Measurements from ENCODE around the gene MINDY4.
A peak's percentile ranks its signal among the peaks of the same experiment; 100 is the strongest.

The MINDY4 gene

DNA sequence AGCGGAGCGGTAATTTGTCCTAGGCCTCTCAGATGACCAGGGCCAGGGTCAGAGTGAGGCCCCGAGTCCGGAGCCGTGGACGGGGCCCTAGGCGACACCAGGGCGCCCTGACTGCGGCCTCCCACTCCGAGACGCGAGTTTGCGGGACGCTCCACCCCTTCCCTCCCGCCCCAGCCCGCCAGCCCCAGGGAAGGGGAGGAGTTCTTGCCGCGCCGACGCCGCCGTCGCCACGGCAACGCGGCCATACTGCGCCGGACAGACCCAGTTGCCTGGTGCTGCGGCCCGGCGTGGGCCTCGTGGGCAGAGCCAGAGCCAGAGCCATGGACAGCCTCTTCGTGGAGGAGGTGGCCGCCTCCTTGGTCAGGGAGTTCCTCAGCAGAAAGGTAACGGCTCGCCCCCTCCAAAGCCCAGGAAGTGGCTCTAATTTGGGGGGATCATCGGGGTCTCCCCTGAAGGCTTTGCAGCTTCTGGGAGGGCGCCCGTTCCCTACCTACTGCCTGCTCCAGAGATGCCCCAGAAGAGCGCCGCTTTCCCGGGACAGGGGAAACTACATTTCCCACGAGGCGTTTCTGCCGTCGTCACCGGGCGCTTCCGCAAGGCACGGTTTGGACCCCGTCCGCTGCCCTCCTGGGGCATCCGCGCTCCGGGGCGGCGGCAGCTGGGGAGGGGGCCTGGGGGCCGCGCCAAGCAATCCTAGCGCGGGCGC, at the start of gene MINDY4:
MINDY4 (plus strand) TSS at position 244 of the 706 bp plus-strand sequence; CDS start at position 321, 77 bp downstream.
- DNase-seq, result peak; percentile 73

GRCh38 chr7:30722187-30722586, 49.0 kb upstream of the MINDY4 start:
- no peak for DNase-seq

DNA sequence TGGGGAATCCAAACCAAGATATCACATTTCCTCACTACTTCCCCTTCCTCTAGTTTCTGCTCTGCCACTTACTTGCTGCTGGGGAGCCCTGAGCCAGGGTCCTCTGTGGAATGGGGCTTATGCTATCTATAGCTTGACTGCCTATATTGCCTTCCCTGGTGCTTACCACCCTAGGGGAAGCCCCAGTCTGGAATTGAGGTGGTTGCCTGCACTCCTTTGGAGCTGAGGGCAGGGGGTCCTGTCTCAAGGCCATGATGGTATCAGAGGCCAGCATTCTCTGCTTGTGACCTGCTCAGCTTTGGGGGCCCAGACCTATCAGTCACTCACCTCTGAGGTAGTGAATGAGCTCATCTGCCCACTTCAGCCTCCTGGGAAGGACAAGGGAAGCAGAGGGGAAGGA, 48.5 kb upstream of the MINDY4 start:
- DNase-seq, result no peak

DNA sequence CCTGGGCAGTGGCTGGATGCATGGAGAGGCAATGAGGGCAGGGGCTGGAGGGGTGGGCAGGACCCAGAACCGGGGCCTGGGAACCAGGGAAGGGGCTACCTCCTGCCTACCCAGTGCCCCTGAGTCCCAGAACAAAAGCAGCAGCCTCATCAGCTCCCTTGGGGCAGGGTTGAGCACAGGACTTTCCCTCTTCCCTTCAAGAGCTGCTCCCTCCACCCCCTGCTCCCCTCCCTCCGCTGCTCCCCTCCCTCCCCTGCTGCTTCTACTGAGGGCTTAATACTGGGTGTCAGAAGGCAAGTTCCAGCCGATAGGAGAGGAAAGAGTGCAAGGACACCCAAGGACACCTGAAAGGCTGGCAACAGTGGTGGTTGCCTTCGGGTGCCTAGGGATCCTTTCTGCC, 47.4 kb upstream of the MINDY4 start:
- DNase-seq, result no peak

- no peak for DNase-seq
Measured at GRCh38 chr7:30726296-30727006, 44.8 kb upstream of the MINDY4 start.

DNA sequence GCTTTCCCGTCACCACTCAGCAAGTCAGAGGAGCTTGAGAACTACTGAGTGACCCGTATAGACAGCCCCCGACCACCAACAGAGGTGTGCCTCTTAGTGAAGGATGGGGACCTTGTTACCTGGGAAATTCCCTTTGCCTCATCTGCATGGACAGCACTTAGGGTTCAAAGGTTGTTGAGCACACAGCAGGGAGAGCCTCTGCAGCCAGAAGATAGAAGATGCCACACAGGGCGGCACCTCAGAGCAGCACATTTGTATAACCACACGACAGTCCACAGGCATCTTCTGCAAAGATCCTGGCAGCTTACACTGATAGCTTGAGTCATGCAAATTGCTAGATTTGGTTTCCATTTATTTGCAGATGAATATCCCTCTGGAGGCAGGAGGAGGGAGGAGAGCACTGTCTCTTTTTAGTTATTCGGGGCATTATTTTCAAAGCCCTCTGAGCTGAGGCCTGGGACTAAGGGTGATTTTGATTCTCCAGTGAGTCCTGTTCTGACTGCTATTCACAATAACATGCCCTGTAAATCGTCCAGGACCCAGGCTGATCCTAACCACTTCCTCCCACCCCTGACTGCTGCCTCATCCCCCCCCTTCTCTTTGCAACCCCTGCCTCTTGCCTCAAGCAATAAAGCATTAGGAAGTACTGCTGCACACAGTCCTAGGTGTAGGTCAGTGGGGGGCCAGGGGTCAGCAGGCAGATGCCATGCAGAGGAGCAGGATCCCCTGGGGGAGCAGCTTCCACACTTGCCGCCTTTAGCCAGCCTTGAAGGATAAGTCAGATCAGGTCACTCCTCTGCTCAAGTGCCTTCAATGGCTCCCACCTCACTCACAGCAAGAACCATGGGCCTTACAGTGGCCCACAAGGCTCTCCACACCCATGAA, 43.9 kb upstream of the MINDY4 start:
- peak; percentile 43 for DNase-seq

DNA sequence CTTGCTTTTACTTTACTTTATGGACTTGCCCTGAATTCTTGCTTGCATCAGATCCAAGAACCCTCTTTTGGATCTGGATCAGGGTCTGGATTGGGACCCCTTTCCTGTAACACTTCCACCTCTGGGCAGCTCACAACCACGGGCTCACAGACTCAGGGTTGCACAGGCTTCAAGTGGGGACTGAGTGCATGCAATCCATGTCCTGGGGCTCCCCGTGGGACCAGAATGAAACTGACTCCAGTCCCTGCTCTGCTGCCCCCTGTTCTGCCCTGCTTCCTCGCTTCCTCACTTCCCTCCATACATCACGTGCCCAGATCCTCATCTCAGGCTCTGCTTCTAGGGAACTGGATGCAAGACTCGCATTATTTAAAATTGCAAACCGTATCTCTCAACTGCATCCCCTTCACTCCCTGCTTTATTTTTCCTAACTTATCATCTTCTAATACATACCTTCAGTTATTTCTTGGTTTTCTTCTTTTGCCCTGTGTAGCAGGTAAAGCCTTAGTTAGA, 42.6 kb upstream of the MINDY4 start:
- no peak for DNase-seq

DNA sequence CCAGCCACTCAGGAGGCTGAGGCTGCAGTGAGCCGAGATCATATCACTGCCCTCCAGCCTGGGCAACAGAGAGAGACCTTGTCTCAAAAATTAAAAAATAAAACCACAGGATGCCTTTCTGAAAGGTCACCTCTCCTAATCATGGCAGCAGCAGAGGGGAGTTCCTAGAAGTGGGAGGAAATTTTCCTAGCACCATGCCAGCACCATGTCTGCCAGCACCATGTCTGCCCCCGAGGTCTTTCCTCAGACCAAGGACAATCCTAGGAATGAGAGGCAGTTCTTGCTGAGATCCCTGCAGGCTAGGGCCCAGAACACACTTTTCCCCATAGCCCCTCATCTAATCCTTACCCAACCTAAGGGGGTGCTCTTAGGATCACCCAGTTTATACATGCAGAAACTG, 41.6 kb upstream of the MINDY4 start:
- DNase-seq, result no peak

GRCh38 chr7:30730097-30730496, 41.1 kb upstream of the MINDY4 start:
- no peak for DNase-seq

DNA sequence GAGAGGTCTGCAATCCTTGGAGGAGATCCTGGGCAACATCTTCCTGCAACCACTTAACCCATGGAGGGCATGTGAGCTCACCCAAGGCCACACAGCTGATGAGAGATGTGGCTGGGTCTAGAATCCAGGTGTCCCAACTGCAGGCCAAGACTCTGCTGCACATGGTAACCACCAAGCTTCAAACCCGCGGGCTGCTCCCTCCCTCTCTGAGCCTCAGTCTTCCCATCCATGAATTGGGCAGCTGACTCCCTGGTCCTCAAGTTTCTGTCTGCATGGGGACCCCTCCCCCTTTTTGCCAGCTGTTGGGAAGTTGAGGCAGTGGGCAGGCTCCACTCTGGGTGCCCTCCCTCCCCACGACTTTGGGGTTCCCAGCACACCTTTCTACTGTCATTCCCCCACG, 40.2 kb upstream of the MINDY4 start:
- no peak for DNase-seq

DNA sequence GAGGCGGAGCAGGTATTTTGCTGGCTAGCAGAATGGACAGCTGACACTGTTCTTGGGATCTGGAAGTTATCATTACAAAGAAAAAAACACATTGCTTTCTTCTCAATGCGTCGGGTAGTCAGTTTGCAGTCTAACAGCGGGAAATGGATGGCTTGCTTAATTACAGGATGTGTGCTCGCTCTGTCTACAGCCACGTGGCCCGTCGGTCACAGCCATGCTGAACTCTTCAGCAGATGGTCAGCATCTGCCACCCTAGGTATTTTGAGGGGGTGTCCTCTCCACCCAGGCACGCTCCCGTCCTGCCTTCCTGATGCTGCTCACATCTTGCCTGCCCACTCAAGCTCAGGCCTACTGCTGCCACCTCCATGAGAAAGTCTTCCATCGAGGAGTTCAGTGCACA, 39.6 kb upstream of the MINDY4 start:
- no peak for DNase-seq

DNA sequence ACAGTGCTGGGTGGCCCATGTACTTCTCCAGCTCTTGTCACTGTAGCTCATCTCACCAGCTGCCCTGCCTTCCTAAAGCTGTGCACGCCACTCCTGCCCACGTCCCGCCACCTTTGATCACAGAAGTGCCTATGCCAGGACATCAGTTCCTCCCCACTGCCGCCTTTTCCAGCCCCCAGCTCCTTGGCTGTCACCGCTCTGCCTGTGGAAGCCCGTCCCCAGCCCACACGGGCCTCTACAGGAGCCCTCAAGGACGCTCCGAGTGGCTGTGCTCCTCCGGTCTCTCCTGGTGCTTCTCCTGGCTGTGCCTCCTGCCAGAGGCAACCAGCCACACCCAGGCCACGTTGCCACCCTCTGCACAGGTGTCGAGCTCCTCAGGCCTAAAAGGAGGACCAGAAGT, 38.6 kb upstream of the MINDY4 start:
- DNase-seq, result no peak

DNA sequence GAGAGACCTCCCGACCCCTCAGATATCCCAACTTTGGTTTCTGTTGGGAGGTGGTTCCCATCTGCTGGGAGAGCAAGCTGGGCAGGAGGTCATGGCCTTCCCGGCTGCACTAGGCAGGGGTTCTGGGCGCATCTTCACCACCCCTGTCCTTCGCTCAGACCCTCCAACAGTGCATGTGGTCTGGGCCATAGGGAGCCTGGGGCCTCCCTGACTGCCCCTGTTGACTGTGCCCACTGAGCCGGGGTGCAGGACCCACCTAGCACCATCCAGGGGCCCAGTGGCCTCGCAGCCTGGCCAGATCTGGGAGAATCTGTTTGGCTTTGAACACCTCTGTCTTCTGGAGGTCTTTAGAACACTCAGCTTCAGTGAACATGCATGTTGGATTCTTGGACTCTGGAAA, 38.0 kb upstream of the MINDY4 start:
- DNase-seq, result no peak

DNA sequence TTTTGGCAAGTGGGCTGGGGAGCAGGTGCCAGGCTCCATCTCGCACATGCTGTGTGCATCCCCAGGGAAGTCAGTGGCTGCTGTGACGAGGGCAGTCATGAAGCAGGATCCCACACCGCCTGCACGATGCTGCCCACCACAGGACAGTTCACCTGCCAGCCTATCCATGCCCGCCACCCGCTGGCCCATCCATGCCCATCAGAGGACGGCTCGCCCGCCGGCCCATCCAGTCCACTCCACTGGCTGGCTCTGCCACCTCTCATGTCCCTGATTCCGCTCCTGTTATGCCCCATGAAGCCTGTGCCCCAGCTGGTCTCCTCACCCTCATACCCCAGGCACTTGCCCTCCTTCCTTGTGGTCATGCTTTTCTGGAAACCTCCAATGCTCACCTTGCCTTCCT, 37.5 kb upstream of the MINDY4 start:
- DNase-seq, result no peak

DNA sequence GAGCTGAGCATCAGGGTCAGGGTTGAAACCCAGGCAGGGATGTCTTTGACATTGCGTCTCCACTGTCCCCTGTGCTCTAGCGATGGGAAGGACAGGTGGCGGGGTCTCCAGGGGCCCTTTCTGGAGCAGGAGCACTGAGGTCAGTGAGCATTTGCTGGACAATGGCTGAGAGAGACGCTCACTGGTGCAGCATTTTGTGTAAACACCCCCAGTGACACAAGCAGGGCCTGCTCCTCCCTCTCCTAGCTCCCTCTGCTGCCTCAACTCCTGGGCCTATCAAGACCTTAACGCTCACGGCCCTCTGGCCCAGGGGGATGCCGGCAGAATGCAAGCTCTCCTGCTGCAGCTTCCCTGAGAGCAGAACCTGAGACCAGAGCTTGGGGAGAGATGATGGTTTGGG, 36.7 kb upstream of the MINDY4 start:
- DNase-seq, result no peak

DNA sequence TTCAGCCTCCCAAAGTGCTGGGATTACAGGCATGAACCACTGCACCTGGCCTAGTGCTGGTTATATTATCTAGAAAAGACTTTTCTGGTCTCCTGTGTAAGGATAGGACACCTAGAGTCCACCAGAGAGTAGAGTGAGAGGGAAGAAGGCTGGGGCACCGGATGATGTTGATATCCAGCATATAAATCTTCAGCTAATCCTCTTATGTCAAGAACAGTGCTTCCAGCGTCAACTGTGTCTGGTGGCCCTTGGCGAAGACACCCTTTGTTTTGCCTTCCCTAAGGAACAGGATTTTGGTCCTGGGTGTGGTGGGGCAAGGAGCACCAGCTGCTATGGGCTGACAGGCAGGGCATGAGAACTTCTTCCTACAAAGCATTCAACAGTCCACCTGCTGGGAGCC, 35.6 kb upstream of the MINDY4 start:
- no peak for DNase-seq

- no peak for DNase-seq
Measured at GRCh38 chr7:30736291-30736690, 34.9 kb upstream of the MINDY4 start.

DNA sequence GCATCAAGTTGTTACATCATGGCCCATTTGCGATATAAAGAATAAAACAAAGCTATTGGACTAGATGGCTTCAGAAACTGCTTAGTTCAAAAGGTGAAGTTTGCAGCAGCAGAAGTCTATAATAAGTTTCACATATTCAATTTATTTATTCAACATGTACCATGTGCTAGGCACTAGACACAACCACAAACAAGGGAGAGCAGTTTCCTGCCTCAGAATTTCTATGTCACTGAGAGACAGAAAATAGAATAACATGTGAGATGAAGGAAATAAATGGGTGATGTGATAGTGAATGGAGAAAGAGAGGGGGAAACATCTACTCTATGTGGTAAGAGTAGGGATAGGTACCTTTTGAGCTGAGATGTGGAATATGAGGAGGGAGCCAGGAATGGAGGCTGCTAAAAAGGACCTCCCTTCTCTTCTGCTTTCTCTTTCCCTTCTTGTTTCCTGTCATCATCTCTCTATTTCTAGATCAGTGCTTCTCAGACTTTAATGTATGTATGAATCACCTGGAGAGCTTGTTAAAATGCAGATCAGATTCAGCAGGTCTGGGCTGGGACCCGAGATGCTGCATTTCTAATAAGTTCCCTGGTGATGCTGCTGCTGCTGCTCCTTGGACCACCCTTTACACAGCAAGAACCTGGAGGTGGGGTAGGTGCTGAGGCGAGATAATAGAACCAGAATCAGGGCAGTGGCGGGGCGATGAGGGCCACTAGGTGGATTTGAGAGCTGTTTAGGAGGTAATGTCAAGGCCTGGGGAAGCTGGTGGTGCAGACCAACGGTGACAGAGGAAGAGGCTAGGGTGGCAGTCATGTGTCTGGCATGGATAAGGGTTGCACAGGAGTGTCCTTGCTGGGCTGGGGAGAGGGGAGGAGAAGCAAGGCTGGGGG, 32.9 kb upstream of the MINDY4 start:
- DNase-seq, result peak; percentile 12

DNA sequence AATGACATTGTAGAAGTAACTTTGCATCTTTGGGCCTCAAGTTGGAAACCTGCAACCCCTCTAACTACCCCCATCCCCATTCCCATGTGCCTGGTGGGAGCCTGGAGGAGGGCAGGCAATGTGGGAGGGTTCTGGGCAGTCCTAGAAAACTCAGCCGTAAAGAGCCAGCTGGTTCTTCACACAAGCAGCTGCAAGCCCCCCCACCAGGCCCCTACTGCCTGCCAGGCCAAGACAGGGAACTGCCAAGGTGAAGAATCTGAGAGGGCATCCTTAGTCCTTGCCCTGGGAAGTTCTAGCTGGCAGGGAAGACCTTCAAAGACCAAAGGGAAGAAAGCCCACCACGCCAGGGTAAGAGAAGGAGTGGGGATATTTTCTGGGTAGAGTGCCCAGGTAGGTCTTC, 31.5 kb upstream of the MINDY4 start:
- no peak for DNase-seq

GRCh38 chr7:30740417-30741181, 30.6 kb upstream of the MINDY4 start:
- DNase-seq, result peak; percentile 74

DNA sequence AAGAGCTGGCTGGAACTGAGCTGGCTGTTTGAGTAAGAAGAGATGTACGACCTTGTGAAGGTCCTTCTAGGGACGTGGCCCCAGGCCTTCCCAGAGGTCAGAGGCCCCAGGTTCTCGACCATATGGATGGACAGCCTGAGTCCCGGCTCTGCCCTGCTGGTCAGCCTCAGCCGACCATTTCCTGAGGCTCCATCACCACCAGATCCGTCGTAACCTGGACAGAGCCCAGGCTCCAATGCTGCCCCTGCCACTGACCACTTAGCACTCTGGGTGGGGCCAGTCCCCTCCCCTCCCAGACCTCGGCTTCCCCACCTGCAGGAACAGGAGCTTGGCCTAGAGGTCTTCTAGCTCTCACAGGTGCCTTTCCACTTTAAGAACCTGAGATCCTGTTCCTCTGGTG, 29.9 kb upstream of the MINDY4 start:
- DNase-seq, result no peak
